Tibial nerve (tissue), 4 donors: Measurements from ENCODE around the gene CPXM1.

Experiments
- EP300 ChIP-seq, 2 donors: sonication (generic); formaldehyde crosslinking; IDR thresholded peaks; one replicate each; pipeline ENCODE4 v1.6.1; 2017; ENCODE audit warnings: antibody characterized with exemption in 2 of 2, mild to moderate bottlenecking in 1 of 2
- POLR2A ChIP-seq, 2 donors: fragments of 450-650 bp; IDR thresholded peaks; one replicate each; pipeline ENCODE4 v1.6.1; 2017; ENCODE audit warnings: antibody characterized with exemption in 2 of 2, mild to moderate bottlenecking in 2 of 2, moderate library complexity in 2 of 2
- TF ChIP-seq, protein P1 (sequence below), 5 experiments: fragments of 200-600 bp in 3 of 5; fragments of 450-650 bp in 2 of 5; sonication (generic) in 3 of 5; IDR thresholded peaks; one replicate each; pipeline ENCODE4 v1.5.1; 2016 to 2019; ENCODE audit warnings: antibody characterized with exemption in 5 of 5, mild to moderate bottlenecking in 3 of 5, moderate library complexity in 2 of 5

DNA sequence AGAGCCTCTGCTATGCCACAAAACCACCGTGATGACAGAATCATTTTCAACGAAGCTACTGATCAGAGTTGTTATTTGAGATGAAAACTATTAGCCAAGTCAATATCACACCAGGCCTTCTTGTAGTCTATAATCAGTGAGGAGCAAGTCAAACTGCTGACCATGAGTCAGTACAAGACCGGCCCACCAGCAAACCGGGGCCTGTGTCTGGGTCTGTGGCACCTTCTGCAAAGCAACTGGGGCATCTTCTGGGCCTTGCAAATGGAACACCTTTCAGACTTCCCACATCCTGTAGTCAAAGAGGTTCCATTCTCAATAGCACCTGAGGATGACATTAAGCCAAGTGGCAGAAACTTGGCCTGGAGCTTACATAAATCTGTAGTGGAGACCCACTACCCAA, 38.5 kb downstream of the CPXM1 start:
- TF ChIP-seq, protein P1, sequence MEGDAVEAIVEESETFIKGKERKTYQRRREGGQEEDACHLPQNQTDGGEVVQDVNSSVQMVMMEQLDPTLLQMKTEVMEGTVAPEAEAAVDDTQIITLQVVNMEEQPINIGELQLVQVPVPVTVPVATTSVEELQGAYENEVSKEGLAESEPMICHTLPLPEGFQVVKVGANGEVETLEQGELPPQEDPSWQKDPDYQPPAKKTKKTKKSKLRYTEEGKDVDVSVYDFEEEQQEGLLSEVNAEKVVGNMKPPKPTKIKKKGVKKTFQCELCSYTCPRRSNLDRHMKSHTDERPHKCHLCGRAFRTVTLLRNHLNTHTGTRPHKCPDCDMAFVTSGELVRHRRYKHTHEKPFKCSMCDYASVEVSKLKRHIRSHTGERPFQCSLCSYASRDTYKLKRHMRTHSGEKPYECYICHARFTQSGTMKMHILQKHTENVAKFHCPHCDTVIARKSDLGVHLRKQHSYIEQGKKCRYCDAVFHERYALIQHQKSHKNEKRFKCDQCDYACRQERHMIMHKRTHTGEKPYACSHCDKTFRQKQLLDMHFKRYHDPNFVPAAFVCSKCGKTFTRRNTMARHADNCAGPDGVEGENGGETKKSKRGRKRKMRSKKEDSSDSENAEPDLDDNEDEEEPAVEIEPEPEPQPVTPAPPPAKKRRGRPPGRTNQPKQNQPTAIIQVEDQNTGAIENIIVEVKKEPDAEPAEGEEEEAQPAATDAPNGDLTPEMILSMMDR (IDR thresholded peaks at IDR 0.05), result no peak
- no peak for TF ChIP-seq POLR2A (IDR thresholded peaks at IDR 0.05)
- no peak for TF ChIP-seq EP300 (IDR thresholded peaks at IDR 0.05)
